CD14-positive monocyte (primary cell): Measurements from ENCODE around the gene LRP1B. TPM values are rescaled to one million over a fixed set of nuclear protein-coding genes. Genes with fewer than 3 reads are reported as not detected.

ENCODE experiments used
- DNase-seq, 3 donors: peaks; one replicate each; pipeline ENCODE4 v3.0.0-alpha.2; 2011 to 2022
- H2AFZ ChIP-seq: 2 replicates; pipeline ENCODE4 v1.6.0; 2012; ENCODE audit warnings: mild to moderate bottlenecking, low read depth, low read length, inconsistent platforms; ENCODE audit not compliant: insufficient read depth, poor library complexity, severe bottlenecking
- H3K27ac ChIP-seq, 2 donors: 1 replicate in 1 of 2; 2 replicates in 1 of 2; pipeline ENCODE4 v1.5.1; 2012 to 2013; ENCODE audit warnings: low read length in 2 of 2, control low read depth in 1 of 2, inconsistent platforms in 1 of 2, low read depth in 1 of 2, mild to moderate bottlenecking in 1 of 2
- H3K27me3 ChIP-seq, 2 donors: one replicate each; pipeline versions ENCODE4 v1.6.0 to v1.6.1; 2011 to 2013; ENCODE audit warnings: low read length in 2 of 2; ENCODE audit not compliant: control insufficient read depth in 2 of 2, insufficient read depth in 2 of 2
- H3K36me3 ChIP-seq, 2 donors: replicated peaks in 1 of 2; 1 replicate in 1 of 2; 2 replicates in 1 of 2; pipeline versions ENCODE4 v1.5.1 to v1.6.1; 2012 to 2013; ENCODE audit warnings: low read length in 2 of 2, control low read depth in 1 of 2, inconsistent platforms in 1 of 2, mild to moderate bottlenecking in 1 of 2; ENCODE audit not compliant: insufficient read depth in 2 of 2, control insufficient read depth in 1 of 2
- H3K4me1 ChIP-seq, 2 donors: 1 replicate in 1 of 2; 2 replicates in 1 of 2; pipeline versions ENCODE4 v1.5.1 to v1.6.1; 2012 to 2013; ENCODE audit warnings: low read length in 2 of 2, control low read depth in 1 of 2, inconsistent platforms in 1 of 2, mild to moderate bottlenecking in 1 of 2, moderate library complexity in 1 of 2; ENCODE audit not compliant: insufficient read depth in 2 of 2, control insufficient read depth in 1 of 2
- H3K4me2 ChIP-seq: replicated peaks from 2 replicates; pipeline ENCODE3; 2012; ENCODE audit warnings: low read length, moderate library complexity, mild to moderate bottlenecking; ENCODE audit not compliant: poor library complexity, severe bottlenecking; ENCODE audit errors: extremely low read depth
- H3K4me3 ChIP-seq, 3 experiments: fragments of 200-600 bp in 1 of 3; sonication (generic) in 1 of 3; replicated peaks in 1 of 3; 1 replicate in 2 of 3; 2 replicates in 1 of 3; pipeline ENCODE4 v1.5.1; 2011 to 2013; ENCODE audit warnings: low read length in 3 of 3, mild to moderate bottlenecking in 3 of 3, control low read depth in 2 of 3, low read depth in 2 of 3, inconsistent platforms in 1 of 3, moderate library complexity in 1 of 3
- H3K79me2 ChIP-seq: 2 replicates; pipeline ENCODE4 v1.6.0; 2012; ENCODE audit warnings: mild to moderate bottlenecking, control low read depth, inconsistent platforms, low read length, moderate library complexity; ENCODE audit not compliant: insufficient read depth
- H3K9ac ChIP-seq: 2 replicates; pipeline ENCODE4 v1.6.0; 2017; ENCODE audit warnings: low read length, mild to moderate bottlenecking; ENCODE audit not compliant: insufficient read depth, poor library complexity, severe bottlenecking
- H3K9me3 ChIP-seq, 2 donors: replicated peaks in 1 of 2; 1 replicate in 1 of 2; 2 replicates in 1 of 2; pipeline versions ENCODE4 v1.5.1 to v1.6.1; 2012 to 2013; ENCODE audit warnings: low read length in 2 of 2, control low read depth in 1 of 2; ENCODE audit not compliant: control insufficient read depth in 1 of 2, insufficient read depth in 1 of 2
- H4K20me1 ChIP-seq: 2 replicates; pipeline ENCODE4 v1.6.0; 2012; ENCODE audit warnings: mild to moderate bottlenecking, low read length, control low read depth, moderate library complexity; ENCODE audit not compliant: insufficient read depth
- H3K27ac Mint-ChIP-seq, 7 donors: one replicate each; pipeline ENCODE4 v1.8.0; 2020; ENCODE audit warnings: mild to moderate bottlenecking in 7 of 7, mixed read lengths in 7 of 7, moderate library complexity in 6 of 7, inconsistent platforms in 2 of 7
- H3K27me3 Mint-ChIP-seq, 3 donors: one replicate each; pipeline ENCODE4 v1.8.0; 2021 to 2022; ENCODE audit warnings: low read depth in 3 of 3, mild to moderate bottlenecking in 3 of 3, mixed read lengths in 3 of 3, moderate library complexity in 3 of 3, inconsistent platforms in 1 of 3
- H3K36me3 Mint-ChIP-seq, 2 donors: one replicate each; pipeline ENCODE4 v1.8.0; 2020; ENCODE audit warnings: mixed read lengths in 2 of 2, inconsistent platforms in 1 of 2, mild to moderate bottlenecking in 1 of 2
- H3K4me1 Mint-ChIP-seq: one replicate; pipeline ENCODE4 v1.8.0; 2020; ENCODE audit warnings: mild to moderate bottlenecking, mixed read lengths
- H3K4me3 Mint-ChIP-seq, 2 donors: one replicate each; pipeline ENCODE4 v1.8.0; 2020; ENCODE audit warnings: mild to moderate bottlenecking in 2 of 2, mixed read lengths in 2 of 2, moderate library complexity in 1 of 2
- H3K9me3 Mint-ChIP-seq, 7 donors: one replicate each; pipeline ENCODE4 v1.8.0; 2020 to 2022; ENCODE audit warnings: mixed read lengths in 7 of 7, mild to moderate bottlenecking in 6 of 7, moderate library complexity in 6 of 7, inconsistent platforms in 2 of 7
- CTCF ChIP-seq: fragments of 200-600 bp; IDR thresholded peaks from one replicate; pipeline ENCODE4 v1.8.0; 2022; ENCODE audit warnings: antibody characterized with exemption, mild to moderate bottlenecking
- WGBS: methylation state at CpG from one replicate; pipeline ENCODE4 v1.1.5; 2013; ENCODE audit warnings: missing lambda C conversion rate; ENCODE audit not compliant: insufficient coverage; 5-methylcytosine and 5-hydroxymethylcytosine counted together
- intact Hi-C, 2 donors: fragments of 100-400 bp; cut with micrococcal nuclease; formaldehyde crosslinking; loops; one replicate each; pipeline versions ENCODE4 v1.15.0 to v1.15.1; 2023
- polyA plus RNA-seq, 3 donors: library from polyadenylated mRNA; depleted of rRNA in 1 of 3; unstranded in 2 of 3; stranded (reverse) in 1 of 3; fragments of 300-500 nt in 2 of 3; fragments of >200 nt in 1 of 3; fragmentation: Illumina TruSeq in 2 of 3; gene quantifications; 1 replicate in 2 of 3; 2 replicates in 1 of 3; pipeline ENCODE4 v1.2.3, GENCODE V29; 2012 to 2021

The LRP1B gene
- polyA plus RNA-seq, 3 donors, result not detected

- WGBS, result 83% methylated on average over 4 of the region's 6 CpGs
- H3K4me3 Mint-ChIP-seq, result no peak overlapping the region
- no peak for TF ChIP-seq CTCF
Measured at GRCh38 chr2:141468761-141469160, 662.1 kb downstream of the LRP1B start.

GRCh38 chr2:141467331-141467730 is 663.5 kb downstream of the LRP1B start:
- no peak overlapping the region for H3K9ac ChIP-seq
- no CpG with 5 or more reads among the region's 1 CpG for WGBS
- no peaks in the 10 kb centered on the region for H3K27me3 ChIP-seq
- H3K79me2 ChIP-seq, result no peaks in the 10 kb centered on the region
- Mint-ChIP-seq H3K4me3 (no peak overlapping the region), H3K27me3 (no peaks in the 10 kb centered on the region), H3K27ac (no peak overlapping the region), H3K9me3 (peaks cover 0 to 3% (median 0%) of the 10 kb centered on the region in 7 donors), H3K36me3 (no peaks in the 10 kb centered on the region), H3K4me1 (no peaks in the 10 kb centered on the region)
- no peak overlapping the region for H3K27ac ChIP-seq
- no peak overlapping the region for H3K4me3 ChIP-seq
- H2AFZ ChIP-seq, result no peak overlapping the region
- TF ChIP-seq CTCF, result no peak
- no peak overlapping the region for H3K4me2 ChIP-seq
- H3K4me1 ChIP-seq, result no peaks in the 10 kb centered on the region
- no peaks in the 10 kb centered on the region for H4K20me1 ChIP-seq
- no peaks in the 10 kb centered on the region for H3K36me3 ChIP-seq
- intact Hi-C loops, result no loop called here
- H3K9me3 ChIP-seq, result no peaks in the 10 kb centered on the region
- DNase-seq, result no peak

More at GRCh38 chr2:141468761-141469160, 662.1 kb downstream of the LRP1B start:
- no peak overlapping the region for H3K27ac Mint-ChIP-seq
- no peaks in the 10 kb centered on the region for H3K4me1 Mint-ChIP-seq
- H3K79me2 ChIP-seq, result no peaks in the 10 kb centered on the region
- H3K9ac ChIP-seq, result no peak overlapping the region
- H3K36me3 ChIP-seq, result no peaks in the 10 kb centered on the region
- H3K9me3 Mint-ChIP-seq, result peaks cover 0 to 3% (median 0%) of the 10 kb centered on the region in 7 donors
- H3K27me3 ChIP-seq, result no peaks in the 10 kb centered on the region
- H3K27ac ChIP-seq, result no peak overlapping the region
- intact Hi-C loops, result no loop called here
- no peak overlapping the region for H2AFZ ChIP-seq
- H3K27me3 Mint-ChIP-seq, result no peaks in the 10 kb centered on the region
- H3K4me1 ChIP-seq, result no peaks in the 10 kb centered on the region
- no peak for DNase-seq
- no peaks in the 10 kb centered on the region for H3K9me3 ChIP-seq
- H3K36me3 Mint-ChIP-seq, result no peaks in the 10 kb centered on the region
- H3K4me2 ChIP-seq, result no peak overlapping the region
- H4K20me1 ChIP-seq, result no peaks in the 10 kb centered on the region
- H3K4me3 ChIP-seq, result no peak overlapping the region
